GM03348 (cell line): Measurements from ENCODE around the gene KIAA0232.
"Not testable (repeated sequence)": the region's sequence is repeated elsewhere in the genome, so short reads cannot be mapped to it uniquely, and the experiment has no call there.

Source experiments
- DNase-seq: peaks from one replicate; pipeline ENCODE4 v3.0.0; 2012; ENCODE audit warnings: low spot score

The KIAA0232 gene

GRCh38 chr4:6754481-6755087 lies 27.9 kb upstream of the KIAA0232 start:
- no peak for DNase-seq

DNA sequence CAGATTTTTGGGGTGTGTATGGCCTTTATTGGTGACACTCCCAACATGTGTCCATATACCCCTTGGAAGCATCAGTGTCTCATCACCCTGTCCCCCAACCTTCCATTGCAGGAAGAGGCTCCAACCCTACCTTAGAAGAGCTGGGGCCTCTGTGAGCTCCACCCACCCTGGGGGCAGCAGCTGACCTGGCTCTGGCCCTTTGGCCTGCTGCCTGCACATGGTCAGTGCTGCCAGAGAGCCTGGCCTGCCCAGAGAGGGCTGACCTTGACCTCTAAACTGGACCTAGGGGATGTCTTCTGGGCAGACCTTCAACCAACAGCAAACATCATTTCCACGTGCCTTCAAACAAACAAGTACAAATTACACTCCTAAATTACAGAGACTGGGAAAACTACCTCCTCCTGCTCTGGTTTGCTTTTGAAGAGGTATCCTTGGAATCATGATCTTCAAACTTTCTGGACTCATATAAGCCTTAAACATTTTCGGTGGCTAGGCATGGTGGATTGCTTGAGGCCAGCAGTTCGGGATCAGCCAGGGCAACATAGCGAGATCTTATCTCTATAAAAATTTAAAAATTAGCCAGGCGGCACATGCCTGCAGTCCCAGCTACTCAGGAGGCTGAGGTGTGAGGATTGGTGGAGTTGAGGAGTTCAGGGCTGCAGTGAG lies 27.3 kb upstream of the KIAA0232 start:
- DNase-seq, result no peak

DNA sequence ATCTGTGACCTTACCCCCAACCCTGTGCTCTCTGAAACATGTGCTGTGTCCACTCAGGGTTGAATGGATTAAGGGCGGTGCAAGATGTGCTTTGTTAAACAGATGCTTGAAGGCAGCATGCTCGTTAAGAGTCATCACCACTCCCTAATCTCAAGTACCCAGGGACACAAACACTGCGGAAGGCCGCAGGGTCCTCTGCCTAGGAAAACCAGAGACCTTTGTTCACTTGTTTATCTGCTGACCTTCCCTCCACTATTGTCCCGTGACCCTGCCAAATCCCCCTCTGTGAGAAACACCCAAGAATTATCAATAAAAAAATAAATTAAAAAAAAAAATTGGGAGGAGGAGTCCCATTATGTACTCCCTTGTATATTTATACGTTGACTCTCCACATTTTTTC lies 26.2 kb upstream of the KIAA0232 start:
- DNase-seq, result not testable (repeated sequence)

DNA sequence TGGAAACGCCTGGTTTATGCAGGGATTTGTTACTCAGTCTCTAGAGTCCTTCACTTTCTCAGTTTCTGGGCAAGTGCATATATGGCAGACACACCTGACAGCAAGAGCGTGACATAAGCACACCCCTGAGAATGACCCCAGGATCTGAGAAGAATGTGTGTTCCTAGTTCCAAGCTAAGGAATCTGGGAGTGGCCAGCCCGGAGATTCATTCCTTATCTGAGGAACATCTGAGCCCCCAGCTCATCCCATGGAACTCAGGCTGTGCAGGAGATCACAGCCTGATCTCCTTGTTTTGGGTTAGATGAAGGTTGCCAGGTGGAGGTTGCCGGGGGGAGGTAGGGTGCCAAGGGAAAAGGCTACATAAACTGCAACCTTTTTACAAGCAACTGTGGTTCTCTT lies 23.8 kb upstream of the KIAA0232 start:
- DNase-seq, result no peak

- DNase-seq, result no peak
Observed at GRCh38 chr4:6760865-6761264, 21.7 kb upstream of the KIAA0232 start.

DNA sequence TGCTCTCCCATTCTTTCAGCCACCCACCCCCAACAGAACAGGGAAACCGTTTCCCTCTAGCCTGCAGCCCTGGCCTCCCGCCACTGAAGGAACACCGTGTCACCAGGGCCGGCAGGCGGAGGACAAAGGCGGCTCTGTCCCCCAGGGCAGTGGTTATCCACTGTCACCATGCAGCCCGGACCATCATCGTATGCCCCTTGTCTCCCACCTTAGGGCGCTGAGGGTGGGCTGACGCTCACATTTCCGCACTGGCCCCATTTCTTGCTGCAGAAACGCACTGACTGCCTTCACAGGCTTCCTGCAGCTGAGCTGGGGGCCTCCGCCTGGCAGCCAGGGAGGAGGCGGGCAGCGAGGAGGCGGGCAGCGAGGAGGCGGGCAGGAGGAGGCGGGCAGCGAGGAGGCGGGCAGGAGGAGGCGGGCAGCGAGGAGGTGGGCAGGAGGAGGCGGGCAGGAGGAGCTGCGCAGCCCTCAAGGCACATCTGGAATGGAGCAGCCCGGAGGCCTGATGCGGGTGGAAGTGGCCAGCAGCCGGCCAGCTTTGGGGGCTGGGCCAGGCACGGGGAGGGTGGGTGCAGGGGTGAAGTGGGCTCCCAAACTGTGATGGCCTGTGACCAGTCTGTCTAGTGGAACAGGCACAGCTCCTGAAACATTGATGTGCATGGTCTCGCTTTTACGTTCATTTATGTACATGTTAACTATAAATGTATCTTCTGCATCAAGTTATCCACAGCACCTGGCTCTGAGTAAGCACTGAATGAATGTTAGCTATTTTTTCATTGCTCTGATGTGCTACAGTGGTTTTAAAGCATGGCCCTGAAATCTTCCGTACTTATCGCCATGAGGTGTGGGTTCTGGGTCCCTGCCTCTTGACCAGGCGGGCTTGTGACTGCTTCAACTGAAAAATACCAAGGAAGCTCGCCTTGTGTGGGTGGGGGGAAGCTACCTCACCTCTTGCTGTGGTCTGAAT lies 20.6 kb upstream of the KIAA0232 start:
- DNase-seq, result no peak

DNA sequence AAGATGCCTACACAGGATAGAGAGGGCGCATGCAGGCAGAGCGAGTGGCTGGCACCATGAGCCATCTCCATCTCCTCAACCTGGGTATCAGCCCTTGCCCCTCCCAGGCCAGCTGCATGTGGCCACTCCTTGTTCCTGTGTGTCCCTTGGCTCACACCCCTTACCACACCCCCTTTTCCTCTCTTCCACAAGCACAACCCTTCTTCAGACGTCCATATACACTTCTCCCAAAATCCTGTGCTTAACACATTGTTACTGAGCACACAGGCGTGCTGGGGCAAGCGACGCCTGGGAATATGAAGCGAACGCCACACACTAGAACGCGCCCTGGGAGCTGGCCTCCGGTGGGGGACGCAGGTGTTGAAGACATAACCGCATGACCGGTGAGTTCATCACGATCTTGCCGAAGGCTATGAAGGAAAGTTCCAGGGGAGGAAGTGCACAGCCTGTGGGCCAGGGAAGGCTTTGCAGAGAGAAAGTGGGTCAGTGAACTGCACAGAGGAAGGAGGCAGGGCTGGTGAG lies 19.1 kb upstream of the KIAA0232 start:
- DNase-seq, result no peak

DNA sequence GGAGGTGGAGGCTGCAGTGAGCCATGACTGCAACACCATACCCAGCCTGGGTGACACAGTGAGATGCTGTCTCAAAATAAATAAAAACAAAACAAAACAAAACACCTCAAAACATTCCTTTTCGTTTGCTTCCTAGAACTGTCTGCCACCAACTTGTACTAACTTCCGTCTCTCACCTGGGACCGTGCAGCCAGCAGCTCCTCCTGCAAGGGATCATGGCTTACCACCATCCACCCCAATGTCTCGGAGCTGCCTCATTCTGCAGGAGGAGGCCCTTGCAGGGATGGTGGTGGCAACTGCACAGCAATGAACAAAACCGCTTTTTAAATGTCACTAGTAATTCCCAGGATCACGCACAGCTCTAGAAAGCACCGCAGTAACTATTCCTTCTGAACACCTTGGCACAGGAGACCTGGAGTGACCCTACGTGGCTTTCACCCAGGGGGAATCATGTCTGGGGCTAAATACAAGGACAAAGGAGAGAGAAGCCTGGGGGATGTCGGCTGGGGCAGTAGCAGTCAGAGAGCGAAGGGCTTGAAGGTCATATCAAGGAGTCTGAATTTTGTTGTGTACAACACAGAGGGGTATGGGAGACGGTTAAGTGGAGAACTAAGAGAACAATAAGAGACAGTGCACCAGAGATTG lies 17.4 kb upstream of the KIAA0232 start:
- DNase-seq, result no peak

DNA sequence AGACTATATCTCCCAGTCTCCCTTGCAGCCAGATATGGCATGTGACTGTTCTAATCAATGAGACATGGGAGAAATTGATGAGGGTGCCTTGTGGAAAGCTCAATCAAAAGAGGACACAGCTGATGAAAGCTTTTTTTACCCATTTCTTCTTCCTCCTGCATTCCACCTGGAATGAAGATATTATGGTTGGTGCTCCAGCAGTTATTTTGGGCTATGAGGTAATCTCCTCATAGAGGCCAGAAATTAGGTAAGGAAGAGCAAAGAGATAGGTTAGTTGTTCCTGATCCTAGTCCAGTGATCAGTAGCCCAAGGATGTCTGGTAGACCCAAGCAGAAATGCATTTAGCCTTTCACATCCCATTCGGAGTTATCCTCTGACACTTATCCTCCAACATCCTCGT lies 16.8 kb upstream of the KIAA0232 start:
- no peak for DNase-seq

DNA sequence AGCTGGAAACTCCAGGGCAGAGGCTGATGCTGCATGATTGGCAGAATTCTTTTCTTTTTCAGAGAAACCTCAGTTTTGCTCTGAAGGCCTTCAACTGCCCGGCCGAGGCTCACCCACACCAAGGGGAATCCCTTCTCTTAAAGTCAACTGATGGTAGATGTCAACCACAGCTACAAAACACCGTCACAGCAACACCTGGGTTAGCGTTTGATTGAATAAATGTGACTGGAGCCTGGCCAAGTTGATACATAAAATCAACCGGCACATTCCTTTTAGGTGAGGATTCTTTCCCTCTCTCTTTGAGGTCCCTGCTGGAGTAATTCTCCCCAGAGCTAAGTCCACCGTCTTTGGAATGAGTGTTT lies 15.2 kb upstream of the KIAA0232 start:
- no peak for DNase-seq

DNA sequence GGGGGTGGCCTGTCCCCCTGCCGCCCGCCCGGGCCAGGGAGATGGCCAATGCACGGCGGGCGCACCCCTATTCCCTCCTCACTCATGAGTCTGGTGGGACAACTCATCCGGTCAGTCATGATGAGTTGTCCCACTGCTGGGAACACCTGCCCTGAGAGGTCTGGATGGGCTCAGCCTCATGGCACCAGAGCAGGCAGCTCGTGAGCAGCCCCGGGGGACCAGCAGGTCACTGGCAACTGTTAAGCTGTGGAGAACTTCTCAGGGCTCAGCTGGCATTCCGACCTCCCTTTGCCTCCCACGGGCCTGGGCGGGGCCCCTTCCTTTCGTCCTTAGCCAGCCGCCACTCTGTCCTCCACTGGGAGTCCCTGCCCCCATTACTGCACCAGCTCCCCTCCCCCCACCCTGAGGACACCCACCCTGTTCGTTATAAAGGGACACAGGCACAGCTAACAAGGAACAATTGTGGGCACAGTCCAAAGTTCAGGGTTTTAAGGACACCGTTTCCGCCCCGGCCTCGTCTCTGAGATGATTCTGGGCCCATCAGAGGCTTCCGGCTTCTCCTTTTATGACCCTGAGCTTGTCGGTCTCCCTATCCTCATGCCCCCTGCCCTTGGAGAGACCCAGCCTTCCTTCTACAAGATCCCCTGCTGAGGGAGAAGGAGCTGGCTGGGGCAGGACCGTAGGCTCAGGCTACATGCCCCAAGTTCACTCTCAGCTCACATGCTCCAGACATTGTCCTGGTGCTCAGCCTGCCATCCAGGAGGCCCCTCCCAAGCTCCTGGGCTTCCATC lies 14.6 kb upstream of the KIAA0232 start:
- no peak for DNase-seq

- DNase-seq, result peak; percentile 65
Observed at GRCh38 chr4:6768539-6768905, 14.0 kb upstream of the KIAA0232 start.

- DNase-seq, result no peak
Observed at GRCh38 chr4:6769233-6769988, 13.1 kb upstream of the KIAA0232 start.

DNA sequence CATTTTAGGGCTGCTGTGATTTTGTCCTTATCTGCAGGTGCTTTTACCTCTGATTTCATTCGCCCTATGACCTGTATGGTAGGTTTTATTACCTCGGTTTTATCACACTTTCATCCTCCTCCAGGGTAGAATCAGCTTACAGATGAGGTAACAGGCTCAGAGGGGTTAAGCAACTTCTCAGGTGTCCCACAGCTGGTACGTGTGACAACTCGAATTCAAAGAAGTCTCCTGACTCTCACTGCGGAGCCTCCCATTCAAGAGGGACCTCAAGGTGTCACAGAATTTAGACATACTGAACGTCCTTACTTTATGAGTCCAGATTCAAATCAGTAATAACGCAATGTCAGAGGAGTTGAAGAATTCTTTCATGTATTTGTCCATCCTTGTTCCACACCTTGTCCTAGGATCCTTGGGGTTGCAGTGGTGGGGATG lies 12.5 kb upstream of the KIAA0232 start:
- DNase-seq, result no peak

DNA sequence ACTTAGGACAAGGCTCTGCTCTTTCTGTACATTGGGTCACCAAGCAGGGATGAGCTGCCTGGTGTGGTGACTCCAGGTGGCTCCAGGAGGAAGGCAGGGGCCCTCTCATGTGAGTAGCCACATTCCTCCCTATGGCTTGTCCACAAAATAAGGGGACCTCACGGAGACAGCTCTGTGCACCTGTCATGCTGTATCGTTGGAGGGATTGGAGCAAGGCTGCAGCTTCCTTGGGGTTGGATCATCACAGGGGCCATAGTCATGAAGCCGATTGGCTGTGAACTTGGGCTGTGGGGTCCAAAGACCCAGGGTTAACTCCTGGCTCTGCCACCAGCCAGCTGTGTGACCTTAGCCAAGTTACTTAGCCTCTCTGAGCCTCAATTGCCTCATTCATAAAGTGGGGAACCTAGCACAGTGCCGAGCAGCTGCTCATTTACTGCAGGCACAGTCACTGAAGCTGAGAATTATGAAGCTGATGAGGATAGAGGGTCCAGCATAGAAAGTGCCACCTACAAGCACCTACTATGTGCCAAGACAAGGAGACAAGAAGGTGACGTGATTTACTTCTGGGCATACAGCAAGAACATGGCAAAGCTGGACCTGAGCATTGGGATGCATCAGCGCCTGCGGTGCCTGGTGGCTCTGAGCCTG lies 11.8 kb upstream of the KIAA0232 start:
- DNase-seq, result no peak

- DNase-seq, result no peak
Observed at GRCh38 chr4:6771229-6771671, 11.3 kb upstream of the KIAA0232 start.

GRCh38 chr4:6772223-6772928 lies 10.2 kb upstream of the KIAA0232 start:
- peak; percentile 62 for DNase-seq

DNA sequence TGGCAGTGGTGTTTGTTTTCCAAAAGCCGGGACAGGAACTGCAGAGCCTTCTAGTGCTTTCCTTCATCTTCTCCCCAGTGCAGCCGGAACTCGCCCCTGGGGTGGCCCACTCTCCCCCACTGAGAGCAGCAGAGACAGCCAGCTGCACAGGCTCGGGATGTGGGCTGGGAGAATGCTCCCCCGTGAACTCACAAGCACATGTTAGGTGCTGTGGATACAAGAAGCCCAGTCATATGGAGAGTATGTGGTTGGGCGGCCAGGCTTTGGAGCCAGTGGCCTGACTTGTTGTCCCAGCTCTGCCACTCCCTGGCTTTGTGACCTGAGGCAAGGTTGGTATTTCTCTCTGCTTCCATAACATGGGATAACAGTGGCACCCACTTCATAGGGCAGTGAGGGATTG lies 9.4 kb upstream of the KIAA0232 start:
- DNase-seq, result no peak
